Iris pigment epithelial cell (primary cell): ENCODE results near the gene SYNE3.
A peak's percentile ranks its signal among the peaks of the same experiment; 100 is the strongest.
"Not testable (repeated sequence)": the region's sequence is repeated elsewhere in the genome, so short reads cannot be mapped to it uniquely, and the experiment has no call there.

Experiments used
- DNase-seq: peaks from one replicate; pipeline ENCODE4 v3.0.0-alpha.2; 2011; ENCODE audit warnings: low read depth

The SYNE3 gene

DNA sequence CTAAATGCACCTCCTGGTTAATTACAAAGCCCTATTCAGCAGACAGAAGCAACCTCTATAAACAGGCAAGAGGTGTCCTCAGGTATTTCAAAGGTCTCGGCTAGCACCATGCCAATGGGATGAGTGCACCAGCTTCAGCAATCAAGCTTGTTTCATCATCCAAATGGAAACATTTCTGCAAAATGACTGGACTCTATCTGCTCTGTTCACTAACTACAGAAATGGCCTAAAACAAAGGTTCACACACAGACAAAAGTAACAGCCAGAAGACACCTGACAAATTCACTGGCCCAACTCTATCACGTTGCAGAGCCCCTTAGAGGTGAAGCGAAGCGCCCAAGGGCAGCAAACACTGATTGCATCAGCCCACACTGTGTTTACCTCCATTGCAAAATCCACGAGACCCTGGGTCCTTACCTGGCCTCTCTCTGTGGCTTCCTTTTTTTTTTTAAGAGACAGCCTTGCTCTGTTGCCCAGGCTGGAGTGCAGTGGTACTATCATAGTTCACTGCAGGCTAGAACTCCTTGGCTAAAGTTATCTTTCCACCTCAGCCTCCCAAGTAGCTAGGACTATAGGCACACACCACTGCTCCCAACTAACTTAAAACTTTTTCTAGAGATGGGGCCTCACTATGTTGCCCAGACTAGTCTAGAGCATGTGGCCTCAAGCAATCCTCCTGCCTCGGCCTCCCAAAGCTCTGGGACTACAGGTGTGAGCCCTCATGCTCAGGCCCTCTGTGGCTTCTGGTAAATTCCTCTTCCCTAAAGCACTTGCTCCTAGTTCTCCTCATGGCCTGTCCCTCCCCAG, 8.5 kb upstream of the SYNE3 start:
- peak; percentile 67 for DNase-seq

DNA sequence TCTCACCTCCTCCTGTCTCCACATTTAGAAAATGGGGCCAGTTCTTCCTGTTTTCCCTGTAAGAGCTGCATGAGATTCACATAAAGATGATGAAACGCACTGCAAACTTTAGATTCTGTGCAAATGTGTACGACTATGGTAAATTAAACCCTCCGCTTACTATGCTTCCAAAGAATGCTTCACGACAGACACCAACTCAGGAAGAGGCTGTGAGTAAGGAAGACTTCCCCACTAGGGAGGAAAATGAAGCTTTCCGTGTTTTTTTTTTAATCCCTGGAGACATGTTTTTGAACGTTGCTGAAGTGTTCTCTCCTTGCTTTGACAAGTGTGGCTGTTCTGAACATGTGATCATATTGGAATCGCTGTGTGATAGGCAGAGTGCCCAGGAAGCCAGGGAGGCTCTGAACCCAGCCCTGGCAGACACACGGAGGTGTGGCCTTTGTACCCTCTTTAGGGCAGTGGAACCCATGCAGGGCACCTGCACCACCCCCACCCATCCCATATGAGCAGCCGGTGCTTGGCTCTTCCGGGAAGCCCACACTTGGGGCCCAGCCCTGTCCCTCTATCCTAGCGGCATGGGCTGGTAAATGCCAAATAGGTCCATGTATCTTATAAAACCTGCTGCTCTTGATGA, 7.5 kb upstream of the SYNE3 start:
- DNase-seq, result peak; percentile 59

DNA sequence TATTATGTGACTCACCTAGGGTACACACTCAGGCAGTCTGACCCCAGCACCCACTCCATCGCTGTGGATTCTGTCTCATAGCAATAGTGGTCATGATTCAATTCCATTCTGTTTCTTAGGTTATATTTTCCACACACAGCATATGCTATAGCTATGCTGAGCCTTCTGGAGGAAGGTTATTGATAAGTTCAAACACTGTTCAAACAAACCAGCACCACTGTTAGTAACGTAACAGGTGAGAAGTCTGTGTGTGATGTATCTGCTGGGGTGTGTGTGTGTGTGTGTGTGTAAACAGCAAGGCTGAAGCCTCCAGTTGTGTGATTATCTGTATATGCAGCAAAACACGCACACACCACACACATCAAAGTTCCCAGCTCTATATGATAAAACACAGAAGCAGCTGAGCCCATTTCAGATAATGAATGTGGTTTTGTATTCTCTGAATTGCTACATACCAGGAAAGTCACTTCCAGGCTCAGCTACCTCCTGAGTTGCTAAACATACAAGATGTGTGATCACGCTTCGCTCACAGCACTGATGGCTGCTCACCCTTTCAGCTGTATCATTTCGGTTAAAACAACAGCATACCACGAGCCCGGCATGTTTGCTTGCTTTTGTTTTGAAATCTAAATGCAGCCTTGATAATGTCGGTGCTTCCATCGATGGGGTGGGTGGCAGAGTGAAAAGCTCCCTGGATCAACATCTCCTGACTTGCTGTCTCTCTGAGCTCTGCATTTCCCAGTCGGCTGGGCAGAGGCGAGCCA, 6.8 kb upstream of the SYNE3 start:
- DNase-seq, result no peak

GRCh38 chr14:95522556-95522955, 6.1 kb upstream of the SYNE3 start:
- DNase-seq, result no peak

- no peak for DNase-seq
Observed at GRCh38 chr14:95522116-95522515, 5.7 kb upstream of the SYNE3 start.

- no peak for DNase-seq
Observed at GRCh38 chr14:95521001-95521400, 4.6 kb upstream of the SYNE3 start.

DNA sequence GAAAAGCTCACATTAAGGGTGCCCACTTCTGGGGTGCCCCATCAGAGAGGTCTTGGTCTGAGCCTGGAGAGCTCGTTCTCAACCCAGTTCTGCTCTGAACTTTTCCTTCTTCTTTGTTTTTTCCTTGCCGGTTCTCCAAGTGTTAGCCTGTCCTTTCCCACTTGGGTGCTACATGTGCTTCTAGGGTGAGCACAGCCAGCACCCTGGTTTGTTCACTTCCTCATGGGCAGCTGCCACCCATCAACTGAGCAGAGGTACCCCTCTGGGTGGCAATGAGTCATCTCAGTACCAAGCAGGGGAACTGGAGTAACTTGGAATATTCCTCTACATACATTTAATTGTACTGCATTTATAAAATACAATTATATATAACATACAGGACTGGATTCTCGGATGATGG, 3.9 kb upstream of the SYNE3 start:
- DNase-seq, result no peak

GRCh38 chr14:95519699-95520098, 3.2 kb upstream of the SYNE3 start:
- peak; percentile 84 for DNase-seq

DNA sequence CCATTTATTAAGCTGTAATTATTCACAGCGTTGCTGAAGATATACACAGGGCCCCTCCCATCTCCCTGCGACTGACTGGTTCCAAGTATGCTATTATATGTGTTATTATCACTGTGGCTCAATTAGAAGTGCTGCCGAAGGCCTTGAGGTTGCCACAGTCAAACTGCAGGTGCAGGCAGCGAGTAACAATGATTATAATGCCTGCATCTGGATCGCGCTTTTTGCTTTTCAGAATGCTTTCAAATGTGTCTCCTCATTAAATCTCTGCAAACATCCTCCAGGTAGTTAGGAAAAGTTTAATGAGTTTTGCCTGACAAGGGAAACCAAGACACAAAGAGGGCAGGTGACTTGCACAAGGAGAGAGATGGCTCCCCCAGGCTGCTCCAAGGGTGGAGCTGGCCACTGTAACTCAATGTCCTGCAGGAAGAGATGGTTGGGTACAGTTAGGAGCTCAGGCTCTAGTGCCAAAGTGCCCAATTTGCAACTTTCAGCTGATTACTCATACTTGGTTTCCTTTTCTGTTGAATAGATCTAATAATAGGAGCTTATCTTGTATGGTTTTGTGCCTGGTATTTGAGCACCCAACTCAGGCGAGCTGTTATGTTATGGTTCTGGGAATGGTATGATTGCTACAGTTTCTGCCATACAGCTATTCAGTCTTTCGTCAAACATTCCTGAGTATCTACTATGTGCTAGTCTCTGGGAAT, 1.7 kb upstream of the SYNE3 start:
- peak; percentile 66 for DNase-seq

- no peak for DNase-seq
Observed at GRCh38 chr14:95515596-95516552, 576 bp downstream of the SYNE3 start.

DNA sequence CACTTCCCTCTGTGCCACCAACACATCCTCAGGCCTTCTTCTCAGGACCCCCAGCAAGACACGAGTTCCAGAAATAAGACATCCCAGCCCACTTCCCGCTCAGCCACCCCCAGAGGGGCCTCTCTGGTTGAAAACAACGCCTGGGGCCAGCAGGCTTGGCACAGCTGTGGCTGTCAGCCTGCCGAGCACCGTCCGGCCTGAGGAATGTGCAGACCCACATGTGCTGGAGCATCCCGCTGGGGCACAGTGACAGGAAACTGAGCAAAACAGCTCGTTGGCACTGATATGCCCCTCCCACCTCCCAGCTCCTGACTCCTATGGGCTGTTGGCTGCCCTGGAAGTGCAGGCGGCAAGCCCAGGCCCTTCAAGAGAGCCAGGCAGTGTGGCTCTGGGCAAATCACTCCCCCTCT, 1.4 kb downstream of the SYNE3 start:
- DNase-seq, result no peak

- no peak for DNase-seq
Observed at GRCh38 chr14:95514131-95515079, 2.0 kb downstream of the SYNE3 start.

DNA sequence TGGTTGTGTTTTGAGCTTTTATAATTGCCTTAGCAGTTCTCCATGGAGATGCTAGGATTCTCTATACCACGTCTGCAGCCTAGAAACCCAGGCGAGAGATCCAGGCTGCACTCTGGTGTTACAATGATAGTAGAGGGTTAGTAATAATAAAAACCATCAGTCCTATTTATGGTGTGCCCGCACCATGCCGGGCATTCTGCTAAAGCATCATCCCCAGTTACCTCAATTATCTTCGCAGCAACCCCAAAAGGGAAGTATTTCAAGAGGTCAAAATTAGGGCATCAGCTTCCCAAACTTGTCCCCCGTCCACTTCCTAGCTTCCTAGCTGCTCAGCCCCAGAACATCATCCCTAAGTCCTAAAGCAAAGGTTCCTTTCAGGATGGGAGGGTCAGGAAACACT, 3.2 kb downstream of the SYNE3 start:
- no peak for DNase-seq

DNA sequence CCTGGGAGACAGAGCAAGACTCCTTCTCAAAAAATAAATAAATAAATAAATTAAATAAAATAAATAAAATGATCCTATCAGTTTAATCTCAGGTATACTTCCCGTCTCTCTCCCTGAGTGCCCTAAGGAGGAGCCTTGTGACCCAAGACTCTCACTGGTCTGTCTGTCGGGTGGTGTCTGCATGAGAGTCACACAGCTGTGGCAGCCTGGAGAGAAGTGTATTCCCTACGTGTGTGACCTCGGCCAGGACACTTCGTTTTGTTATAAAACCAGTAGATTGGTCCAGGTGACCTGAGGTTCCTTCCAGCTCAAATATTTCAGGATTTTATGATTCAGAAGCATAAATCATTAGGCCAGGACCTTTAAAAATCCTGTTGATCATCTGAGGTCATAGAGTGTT, 4.8 kb downstream of the SYNE3 start:
- no peak for DNase-seq

- DNase-seq, result no peak
Observed at GRCh38 chr14:95510804-95511203, 5.6 kb downstream of the SYNE3 start.

GRCh38 chr14:95510344-95510743, 6.1 kb downstream of the SYNE3 start:
- DNase-seq, result not testable (repeated sequence)

DNA sequence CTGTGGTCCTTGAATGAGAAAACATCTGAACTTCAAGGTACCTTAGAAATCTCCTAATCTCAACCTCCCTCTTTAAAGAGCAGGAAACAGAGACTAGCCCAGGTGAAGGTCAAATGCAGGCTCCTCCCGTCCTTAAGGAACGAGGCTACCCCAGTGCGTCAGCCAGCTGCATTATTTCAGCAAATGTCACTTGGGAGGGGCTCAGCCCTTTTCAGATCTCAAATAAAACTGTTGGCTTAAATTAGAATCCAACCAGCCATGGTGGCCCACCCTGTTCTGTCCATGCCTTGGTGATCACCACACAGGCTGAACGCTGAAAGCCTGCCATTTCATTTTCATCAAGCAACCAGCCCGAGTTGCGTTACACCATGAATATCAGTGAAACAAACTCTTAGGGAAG, 7.0 kb downstream of the SYNE3 start:
- no peak for DNase-seq

- DNase-seq, result no peak
Observed at GRCh38 chr14:95508377-95508776, 8.1 kb downstream of the SYNE3 start.

- peak; percentile 73 for DNase-seq
Observed at GRCh38 chr14:95507701-95508103, 8.7 kb downstream of the SYNE3 start.

- DNase-seq, result peak; percentile 97
Observed at GRCh38 chr14:95507174-95507573, 9.3 kb downstream of the SYNE3 start.
